ENCODE measurements around the gene CCDC85A.

CCDC85A gene

GRCh38 chr2:56231361-56231760, 47.6 kb downstream of the CCDC85A start:
- no peak overlapping the region for H3K4me3 ChIP-seq (ENCODE audit: low read depth in 1 of 5, low read length in 5 of 5)
- no peaks in the 10 kb centered on the region for H3K27me3 ChIP-seq (ENCODE audit: control insufficient read depth in 5 of 5, insufficient read depth in 4 of 5, low read length in 5 of 5)
- no peak overlapping the region for H3K27ac ChIP-seq (ENCODE audit: low read depth, low read length)
- H3K36me3 ChIP-seq (ENCODE audit: control insufficient read depth in 5 of 5, insufficient read depth in 5 of 5, low read length in 5 of 5) = no peaks in the 10 kb centered on the region
- H3K4me1 ChIP-seq (ENCODE audit: control insufficient read depth in 5 of 5, insufficient read depth in 5 of 5, low read length in 5 of 5) = peaks cover 0 to 6% (median 0%) of the 10 kb centered on the region in 5 donors
- no peaks in the 10 kb centered on the region for H3K9me3 ChIP-seq (ENCODE audit: control insufficient read depth in 5 of 5, low read length in 5 of 5)
- H3K9ac ChIP-seq (ENCODE audit: low read length in 5 of 5) = no peak overlapping the region

GRCh38 chr2:56232912-56233311, 49.1 kb downstream of the CCDC85A start:
- Histone ChIP-seq H3K4me3 (ENCODE audit: low read depth in 1 of 5, low read length in 5 of 5) (no peak overlapping the region), H3K27me3 (ENCODE audit: control insufficient read depth in 5 of 5, insufficient read depth in 4 of 5, low read length in 5 of 5) (no peaks in the 10 kb centered on the region), H3K9ac (ENCODE audit: low read length in 5 of 5) (no peak overlapping the region), H3K36me3 (ENCODE audit: control insufficient read depth in 5 of 5, insufficient read depth in 5 of 5, low read length in 5 of 5) (no peaks in the 10 kb centered on the region), H3K27ac (ENCODE audit: low read depth, low read length) (no peak overlapping the region), H3K9me3 (ENCODE audit: control insufficient read depth in 5 of 5, low read length in 5 of 5) (no peaks in the 10 kb centered on the region), H3K4me1 (ENCODE audit: control insufficient read depth in 5 of 5, insufficient read depth in 5 of 5, low read length in 5 of 5) (peaks cover 0 to 6% (median 0%) of the 10 kb centered on the region in 5 donors)

GRCh38 chr2:56234241-56234640, 50.5 kb downstream of the CCDC85A start:
- Histone ChIP-seq H3K4me3 (ENCODE audit: low read depth in 1 of 5, low read length in 5 of 5) (no peak overlapping the region), H3K9me3 (ENCODE audit: control insufficient read depth in 5 of 5, low read length in 5 of 5) (no peaks in the 10 kb centered on the region), H3K9ac (ENCODE audit: low read length in 5 of 5) (no peak overlapping the region), H3K27ac (ENCODE audit: low read depth, low read length) (no peak overlapping the region), H3K4me1 (ENCODE audit: control insufficient read depth in 5 of 5, insufficient read depth in 5 of 5, low read length in 5 of 5) (peaks cover 0 to 6% (median 0%) of the 10 kb centered on the region in 5 donors), H3K36me3 (ENCODE audit: control insufficient read depth in 5 of 5, insufficient read depth in 5 of 5, low read length in 5 of 5) (no peaks in the 10 kb centered on the region), H3K27me3 (ENCODE audit: control insufficient read depth in 5 of 5, insufficient read depth in 4 of 5, low read length in 5 of 5) (no peaks in the 10 kb centered on the region)

- Histone ChIP-seq H3K9me3 (ENCODE audit: control insufficient read depth in 5 of 5, low read length in 5 of 5) (peaks cover 0 to 6% (median 5%) of the 10 kb centered on the region in 5 donors), H3K27ac (ENCODE audit: low read depth, low read length) (no peak overlapping the region), H3K9ac (ENCODE audit: low read length in 5 of 5) (no peak overlapping the region), H3K4me3 (ENCODE audit: low read depth in 1 of 5, low read length in 5 of 5) (no peak overlapping the region), H3K36me3 (ENCODE audit: control insufficient read depth in 5 of 5, insufficient read depth in 5 of 5, low read length in 5 of 5) (no peaks in the 10 kb centered on the region), H3K4me1 (ENCODE audit: control insufficient read depth in 5 of 5, insufficient read depth in 5 of 5, low read length in 5 of 5) (no peaks in the 10 kb centered on the region), H3K27me3 (ENCODE audit: control insufficient read depth in 5 of 5, insufficient read depth in 4 of 5, low read length in 5 of 5) (no peaks in the 10 kb centered on the region)
These were observed 55.2 kb downstream of the CCDC85A start for GRCh38 chr2:56239030-56239429.

GRCh38 chr2:56239437-56239836, 55.6 kb downstream of the CCDC85A start:
- no peaks in the 10 kb centered on the region for H3K4me1 ChIP-seq (ENCODE audit: control insufficient read depth in 5 of 5, insufficient read depth in 5 of 5, low read length in 5 of 5)
- H3K4me3 ChIP-seq (ENCODE audit: low read depth in 1 of 5, low read length in 5 of 5) = no peak overlapping the region
- H3K9ac ChIP-seq (ENCODE audit: low read length in 5 of 5) = no peak overlapping the region
- no peaks in the 10 kb centered on the region for H3K36me3 ChIP-seq (ENCODE audit: control insufficient read depth in 5 of 5, insufficient read depth in 5 of 5, low read length in 5 of 5)
- H3K9me3 ChIP-seq (ENCODE audit: control insufficient read depth in 5 of 5, low read length in 5 of 5) = peaks cover 0 to 6% (median 5%) of the 10 kb centered on the region in 5 donors
- no peaks in the 10 kb centered on the region for H3K27me3 ChIP-seq (ENCODE audit: control insufficient read depth in 5 of 5, insufficient read depth in 4 of 5, low read length in 5 of 5)
- no peak overlapping the region for H3K27ac ChIP-seq (ENCODE audit: low read depth, low read length)

GRCh38 chr2:56240210-56240609, 56.4 kb downstream of the CCDC85A start:
- Histone ChIP-seq H3K36me3 (ENCODE audit: control insufficient read depth in 5 of 5, insufficient read depth in 5 of 5, low read length in 5 of 5) (no peaks in the 10 kb centered on the region), H3K27me3 (ENCODE audit: control insufficient read depth in 5 of 5, insufficient read depth in 4 of 5, low read length in 5 of 5) (no peaks in the 10 kb centered on the region), H3K4me1 (ENCODE audit: control insufficient read depth in 5 of 5, insufficient read depth in 5 of 5, low read length in 5 of 5) (peaks cover 0 to 5% (median 3%) of the 10 kb centered on the region in 5 donors), H3K27ac (ENCODE audit: low read depth, low read length) (no peak overlapping the region), H3K4me3 (ENCODE audit: low read depth in 1 of 5, low read length in 5 of 5) (no peak overlapping the region), H3K9me3 (ENCODE audit: control insufficient read depth in 5 of 5, low read length in 5 of 5) (peaks cover 0 to 6% (median 5%) of the 10 kb centered on the region in 5 donors), H3K9ac (ENCODE audit: low read length in 5 of 5) (no peak overlapping the region)

- H3K4me1 ChIP-seq (ENCODE audit: control insufficient read depth in 5 of 5, insufficient read depth in 5 of 5, low read length in 5 of 5) = peaks cover 0 to 15% (median 11%) of the 10 kb centered on the region in 5 donors
- H3K9ac ChIP-seq (ENCODE audit: low read length in 5 of 5) = no peak overlapping the region
- peaks cover 0 to 6% (median 5%) of the 10 kb centered on the region in 5 donors for H3K9me3 ChIP-seq (ENCODE audit: control insufficient read depth in 5 of 5, low read length in 5 of 5)
- H3K27ac ChIP-seq (ENCODE audit: low read depth, low read length) = no peak overlapping the region
- H3K27me3 ChIP-seq (ENCODE audit: control insufficient read depth in 5 of 5, insufficient read depth in 4 of 5, low read length in 5 of 5) = no peaks in the 10 kb centered on the region
- no peaks in the 10 kb centered on the region for H3K36me3 ChIP-seq (ENCODE audit: control insufficient read depth in 5 of 5, insufficient read depth in 5 of 5, low read length in 5 of 5)
- no peak overlapping the region for H3K4me3 ChIP-seq (ENCODE audit: low read depth in 1 of 5, low read length in 5 of 5)
These were observed 60.7 kb downstream of the CCDC85A start for GRCh38 chr2:56244506-56244905.

- no peak overlapping the region for H3K27ac ChIP-seq (ENCODE audit: low read depth, low read length)
- no peaks in the 10 kb centered on the region for H3K36me3 ChIP-seq (ENCODE audit: control insufficient read depth in 5 of 5, insufficient read depth in 5 of 5, low read length in 5 of 5)
- peaks cover 0 to 5% (median 4%) of the 10 kb centered on the region in 5 donors for H3K9me3 ChIP-seq (ENCODE audit: control insufficient read depth in 5 of 5, low read length in 5 of 5)
- H3K4me1 ChIP-seq (ENCODE audit: control insufficient read depth in 5 of 5, insufficient read depth in 5 of 5, low read length in 5 of 5) = peaks cover 0 to 20% (median 16%) of the 10 kb centered on the region in 5 donors
- H3K27me3 ChIP-seq (ENCODE audit: control insufficient read depth in 5 of 5, insufficient read depth in 4 of 5, low read length in 5 of 5) = no peaks in the 10 kb centered on the region
- H3K4me3 ChIP-seq (ENCODE audit: low read depth in 1 of 5, low read length in 5 of 5) = no peak overlapping the region
- no peak overlapping the region for H3K9ac ChIP-seq (ENCODE audit: low read length in 5 of 5)
These were observed 61.2 kb downstream of the CCDC85A start for GRCh38 chr2:56244911-56245530.

GRCh38 chr2:56248965-56249742, 65.4 kb downstream of the CCDC85A start:
- Histone ChIP-seq H3K9me3 (ENCODE audit: control insufficient read depth in 5 of 5, low read length in 5 of 5) (no peaks in the 10 kb centered on the region), H3K36me3 (ENCODE audit: control insufficient read depth in 5 of 5, insufficient read depth in 5 of 5, low read length in 5 of 5) (no peaks in the 10 kb centered on the region), H3K9ac (ENCODE audit: low read length in 5 of 5) (no peak overlapping the region)

GRCh38 chr2:56250153-56250729, 66.5 kb downstream of the CCDC85A start:
- Histone ChIP-seq H3K27ac (ENCODE audit: low read depth, low read length) (no peak overlapping the region), H3K27me3 (ENCODE audit: control insufficient read depth in 5 of 5, insufficient read depth in 4 of 5, low read length in 5 of 5) (no peaks in the 10 kb centered on the region), H3K4me3 (ENCODE audit: low read depth in 1 of 5, low read length in 5 of 5) (no peak overlapping the region), H3K9ac (ENCODE audit: low read length in 5 of 5) (no peak overlapping the region), H3K9me3 (ENCODE audit: control insufficient read depth in 5 of 5, low read length in 5 of 5) (no peaks in the 10 kb centered on the region), H3K36me3 (ENCODE audit: control insufficient read depth in 5 of 5, insufficient read depth in 5 of 5, low read length in 5 of 5) (no peaks in the 10 kb centered on the region), H3K4me1 (ENCODE audit: control insufficient read depth in 5 of 5, insufficient read depth in 5 of 5, low read length in 5 of 5) (peaks cover 2 to 33% (median 26%) of the 10 kb centered on the region in 5 donors)

More at GRCh38 chr2:56248965-56249742, 65.4 kb downstream of the CCDC85A start:
- no peaks in the 10 kb centered on the region for H3K27me3 ChIP-seq (ENCODE audit: control insufficient read depth in 5 of 5, insufficient read depth in 4 of 5, low read length in 5 of 5)
- H3K27ac ChIP-seq (ENCODE audit: low read depth, low read length) = no peak overlapping the region
- no peak overlapping the region for H3K4me3 ChIP-seq (ENCODE audit: low read depth in 1 of 5, low read length in 5 of 5)
- peaks cover 2 to 36% (median 30%) of the 10 kb centered on the region in 5 donors for H3K4me1 ChIP-seq (ENCODE audit: control insufficient read depth in 5 of 5, insufficient read depth in 5 of 5, low read length in 5 of 5)

Measured in subcutaneous abdominal adipose tissue (tissue), 5 donors.